ENCODE measurements around the gene PLPPR5. TPM values are rescaled to one million over a fixed set of nuclear protein-coding genes. Genes with fewer than 3 reads are reported as not detected.
"Not testable (repeated sequence)": the region's sequence is repeated elsewhere in the genome, so short reads cannot be mapped to it uniquely, and the experiment has no call there.

PLPPR5 gene
- total RNA-seq (2014; rRNA removed; shearing (Covaris generic)), result not detected in 2 replicates

- no peak for DNase-seq (ENCODE audit: low read depth)
These were observed at the start of gene PLPPR5 for GRCh38 chr1:99004861-99005442. Gene PLPPR5 (minus strand): TSS chr1:99004861. CDS start chr1:99004671, 190 bp downstream.

- no peak for DNase-seq (ENCODE audit: low read depth)
These were observed 47.1 kb upstream of the PLPPR5 start for GRCh38 chr1:99051611-99052283.

- DNase-seq (ENCODE audit: low read depth), result no peak
These were observed 45.1 kb upstream of the PLPPR5 start for GRCh38 chr1:99049745-99050144.

GRCh38 chr1:99036746-99037145 lies 32.1 kb upstream of the PLPPR5 start:
- not testable (repeated sequence) for DNase-seq (ENCODE audit: low read depth)

GRCh38 chr1:99018313-99018712 lies 13.7 kb upstream of the PLPPR5 start:
- DNase-seq (ENCODE audit: low read depth), result no peak

GRCh38 chr1:99017655-99018054 lies 13.0 kb upstream of the PLPPR5 start:
- no peak for DNase-seq (ENCODE audit: low read depth)

- no peak for DNase-seq (ENCODE audit: low read depth)
These were observed 6.0 kb upstream of the PLPPR5 start for GRCh38 chr1:99010679-99011078.

GRCh38 chr1:99007366-99007765 lies 2.7 kb upstream of the PLPPR5 start:
- DNase-seq (ENCODE audit: low read depth), result no peak

GRCh38 chr1:99005537-99005942 lies 879 bp upstream of the PLPPR5 start:
- DNase-seq (ENCODE audit: low read depth), result no peak

- DNase-seq (ENCODE audit: low read depth), result no peak
These were observed 304 bp downstream of the PLPPR5 start for GRCh38 chr1:99004254-99004860.

GRCh38 chr1:99003581-99004253 lies 944 bp downstream of the PLPPR5 start:
- no peak for DNase-seq (ENCODE audit: low read depth)

GRCh38 chr1:98992844-98993243 lies 11.8 kb downstream of the PLPPR5 start:
- DNase-seq (ENCODE audit: low read depth), result no peak

GRCh38 chr1:98991127-98992012 lies 13.3 kb downstream of the PLPPR5 start:
- peak; percentile 76 for DNase-seq (ENCODE audit: low read depth)

GRCh38 chr1:98989556-98989907 lies 15.1 kb downstream of the PLPPR5 start:
- no peak for DNase-seq (ENCODE audit: low read depth)

GRCh38 chr1:98988904-98989555 lies 15.6 kb downstream of the PLPPR5 start:
- no peak for DNase-seq (ENCODE audit: low read depth)

GRCh38 chr1:98985687-98986086 lies 19.0 kb downstream of the PLPPR5 start:
- no peak for DNase-seq (ENCODE audit: low read depth)

GRCh38 chr1:98981917-98982513 lies 22.6 kb downstream of the PLPPR5 start:
- peak; percentile 40 for DNase-seq (ENCODE audit: low read depth)

GRCh38 chr1:98979463-98979862 lies 25.2 kb downstream of the PLPPR5 start:
- no peak for DNase-seq (ENCODE audit: low read depth)

GRCh38 chr1:98975810-98976209 lies 28.9 kb downstream of the PLPPR5 start:
- DNase-seq (ENCODE audit: low read depth), result no peak

GRCh38 chr1:98975113-98975512 lies 29.5 kb downstream of the PLPPR5 start:
- no peak for DNase-seq (ENCODE audit: low read depth)

Data from M059J (cell line).